Activated T-helper 1 cell treated with anti-CD3 and anti-CD28 coated beads, Interleukin-12 subunit alpha, Interleukin-12 subunit beta, Interleukin-2, Interleukin-4 antibody, amounts not matched to agents 30 ng/mL and 10 ng/mL and 1 ng/mL, durations not matched to agents 14 hours and 24 hours and 36 hours (primary cell): ENCODE results near the gene FOXO3. TPM values are rescaled to one million over a fixed set of nuclear protein-coding genes. Genes with fewer than 3 reads are reported as not detected.
A peak's percentile ranks its signal among the peaks of the same experiment; 100 is the strongest.

Experiments
- DNase-seq: peaks from one replicate; pipeline ENCODE4 v3.0.0; 2021; ENCODE audit warnings: low spot score
- H3K27ac Mint-ChIP-seq: one replicate; pipeline ENCODE4 v1.8.0; 2021; ENCODE audit warnings: mild to moderate bottlenecking, mixed read lengths
- H3K27me3 Mint-ChIP-seq: one replicate; pipeline ENCODE4 v1.8.0; 2022; ENCODE audit warnings: mild to moderate bottlenecking, moderate library complexity, mixed read lengths; ENCODE audit not compliant: insufficient read depth
- H3K36me3 Mint-ChIP-seq: one replicate; pipeline ENCODE4 v1.8.0; 2021; ENCODE audit warnings: low read depth, mixed read lengths
- H3K4me1 Mint-ChIP-seq: one replicate; pipeline ENCODE4 v1.8.0; 2021; ENCODE audit warnings: low read depth, mixed read lengths
- H3K4me3 Mint-ChIP-seq: one replicate; pipeline ENCODE4 v1.8.0; 2021; ENCODE audit warnings: mild to moderate bottlenecking, moderate library complexity, mixed read lengths
- H3K9me3 Mint-ChIP-seq: one replicate; pipeline ENCODE4 v1.8.0; 2021; ENCODE audit warnings: mixed read lengths
- intact Hi-C: fragments of 100-400 bp; cut with micrococcal nuclease; formaldehyde crosslinking; loops from one replicate; pipeline ENCODE4 v1.15.1; 2024
- total RNA-seq: library from RNA; stranded (reverse); gene quantifications from 2 replicates; pipeline ENCODE4 v1.2.3, GENCODE V29; 2022

FOXO3 gene
- total RNA-seq, 1 donor from 2014 or later = 8.6 TPM

- Mint-ChIP-seq H3K4me1 (peaks cover 25% of the 10 kb centered on the region), H3K27me3 (peaks cover 4% of the 10 kb centered on the region), H3K9me3 (no peaks in the 10 kb centered on the region), H3K4me3 (no peak overlapping the region), H3K27ac (no peak overlapping the region), H3K36me3 (no peaks in the 10 kb centered on the region)
- no peak for DNase-seq
- intact Hi-C loops = no loop called here
These were observed 24.6 kb downstream of the FOXO3 start for GRCh38 chr6:108585359-108585758.

DNA sequence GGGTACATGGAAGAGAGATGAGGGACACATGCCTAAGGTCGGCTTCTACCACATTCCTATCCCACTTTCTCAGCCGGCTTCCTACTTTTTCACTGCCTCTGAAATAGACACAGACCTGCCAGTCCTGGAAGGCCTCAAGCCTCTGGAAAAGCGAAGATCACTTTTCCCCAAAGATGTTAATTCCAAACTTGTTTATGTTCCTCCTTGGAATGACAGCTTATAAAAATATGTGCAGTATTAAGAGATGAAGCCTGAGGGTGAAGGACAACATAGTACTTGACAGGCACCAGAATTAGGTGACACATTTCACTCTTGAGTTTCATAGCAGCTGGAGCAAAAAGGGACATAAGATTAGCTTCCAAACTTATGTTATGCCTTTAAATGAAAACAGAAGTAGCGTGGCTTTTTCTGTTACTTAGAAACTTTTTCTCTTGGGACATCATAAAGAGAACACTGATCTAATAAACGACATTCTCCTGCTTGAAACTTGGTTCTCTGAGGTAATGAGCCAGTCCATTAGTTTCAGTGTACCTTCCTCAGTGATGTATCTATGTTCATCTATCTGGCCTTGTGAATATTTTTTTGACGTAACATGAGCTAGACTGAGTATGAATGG, 25.3 kb downstream of the FOXO3 start:
- H3K36me3 Mint-ChIP-seq = no peaks in the 10 kb centered on the region
- DNase-seq = no peak
- no peak overlapping the region for H3K4me3 Mint-ChIP-seq
- H3K9me3 Mint-ChIP-seq = no peaks in the 10 kb centered on the region
- H3K27me3 Mint-ChIP-seq = peaks cover 4% of the 10 kb centered on the region
- peaks cover 20% of the 10 kb centered on the region for H3K4me1 Mint-ChIP-seq
- intact Hi-C loops = no loop called here
- no peak overlapping the region for H3K27ac Mint-ChIP-seq

- Mint-ChIP-seq H3K36me3 (no peaks in the 10 kb centered on the region), H3K4me3 (no peak overlapping the region), H3K9me3 (no peaks in the 10 kb centered on the region), H3K4me1 (peaks cover 14% of the 10 kb centered on the region), H3K27me3 (peaks cover 6% of the 10 kb centered on the region), H3K27ac (no peak overlapping the region)
- no peak for DNase-seq
- intact Hi-C loops = no loop called here
These were observed 26.7 kb downstream of the FOXO3 start for GRCh38 chr6:108587258-108588059.

- Mint-ChIP-seq H3K27me3 (peaks cover 13% of the 10 kb centered on the region), H3K4me1 (peaks cover 22% of the 10 kb centered on the region), H3K4me3 (no peak overlapping the region), H3K9me3 (no peaks in the 10 kb centered on the region), H3K27ac (no peak overlapping the region), H3K36me3 (peaks cover 4% of the 10 kb centered on the region)
- intact Hi-C loops = no loop called here
- no peak for DNase-seq
These were observed 27.9 kb downstream of the FOXO3 start for GRCh38 chr6:108588586-108588985.

DNA sequence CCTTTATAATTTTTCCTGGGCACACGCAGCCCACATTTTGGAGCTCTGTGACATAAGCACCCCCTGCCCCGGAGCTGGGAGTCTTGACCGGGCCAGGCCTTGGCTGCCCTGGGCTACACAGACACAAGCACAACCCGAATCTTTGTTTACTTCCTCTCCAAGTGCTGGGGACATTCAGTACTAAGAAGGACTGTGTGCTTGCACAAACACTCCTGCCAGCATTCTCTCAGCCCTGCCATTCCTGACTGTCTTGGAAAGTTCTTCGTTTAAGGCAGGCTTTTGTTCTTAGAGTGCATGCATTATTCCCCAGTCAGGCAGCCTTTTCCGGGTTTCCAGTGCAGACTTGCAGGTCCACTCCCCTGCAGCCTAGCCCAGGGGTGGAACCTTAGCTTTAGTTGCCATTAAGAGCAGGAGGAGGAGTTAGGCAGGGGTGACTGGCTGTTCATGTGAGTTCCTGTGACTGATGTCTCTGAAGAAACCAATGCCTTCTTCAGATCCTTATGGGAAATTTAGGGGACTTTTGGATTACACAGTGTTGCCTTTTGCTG, 28.6 kb downstream of the FOXO3 start:
- no peak overlapping the region for H3K4me3 Mint-ChIP-seq
- H3K9me3 Mint-ChIP-seq = no peaks in the 10 kb centered on the region
- H3K4me1 Mint-ChIP-seq = peaks cover 22% of the 10 kb centered on the region
- intact Hi-C loops = no loop called here
- no peak for DNase-seq
- no peak overlapping the region for H3K27ac Mint-ChIP-seq
- peaks cover 4% of the 10 kb centered on the region for H3K36me3 Mint-ChIP-seq
- peaks cover 13% of the 10 kb centered on the region for H3K27me3 Mint-ChIP-seq

GRCh38 chr6:108591040-108591816, 30.5 kb downstream of the FOXO3 start:
- DNase-seq = no peak
- Mint-ChIP-seq H3K36me3 (peaks cover 4% of the 10 kb centered on the region), H3K9me3 (no peaks in the 10 kb centered on the region), H3K4me3 (no peak overlapping the region), H3K27me3 (peaks cover 13% of the 10 kb centered on the region), H3K27ac (no peak overlapping the region), H3K4me1 (peaks cover 27% of the 10 kb centered on the region)
- intact Hi-C loops = no loop called here

DNA sequence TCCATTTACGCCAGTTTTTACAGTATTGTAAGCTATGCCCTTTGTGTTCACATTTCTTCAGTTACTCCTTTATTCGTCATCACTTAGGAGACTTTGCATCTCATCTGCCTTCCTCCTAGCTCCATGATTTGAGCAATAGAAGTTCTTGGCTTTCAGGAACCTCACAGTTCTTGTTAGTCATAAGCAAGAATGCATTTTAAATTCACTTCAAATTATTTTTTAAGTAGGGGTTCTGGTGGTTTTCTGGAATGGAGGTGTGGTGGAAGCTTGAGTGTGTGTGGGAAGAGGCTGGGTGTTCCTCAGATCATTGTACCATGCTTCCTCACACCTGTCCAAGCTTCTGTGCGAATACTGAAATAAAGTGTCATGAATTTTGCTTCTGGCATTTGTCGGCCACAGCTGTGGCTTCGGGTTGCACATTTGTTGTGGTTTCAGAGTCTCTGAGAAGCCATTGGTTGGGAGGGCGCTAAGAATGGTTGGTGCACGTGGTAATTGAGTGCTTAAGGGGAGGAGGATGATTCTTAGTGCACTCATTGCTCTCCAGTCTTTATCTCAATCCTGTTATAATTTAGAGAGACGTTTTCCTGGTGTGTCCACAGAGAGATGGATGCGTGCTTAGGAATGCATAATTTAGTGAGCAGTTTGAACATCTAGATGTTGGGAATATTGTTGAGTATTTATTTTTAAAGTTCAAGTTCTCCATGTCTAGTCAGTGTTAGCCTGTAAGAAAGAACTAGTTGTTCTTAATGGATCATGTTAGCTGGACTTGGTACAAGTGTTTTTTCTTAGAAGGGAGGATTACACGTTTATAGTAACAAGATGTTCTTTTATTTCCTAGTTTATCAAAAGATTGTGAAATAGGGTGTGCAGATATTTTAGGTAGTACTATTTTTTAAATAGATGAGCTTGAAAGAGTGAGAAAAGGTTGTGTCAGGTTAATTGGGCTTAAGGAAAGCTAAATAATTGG, 31.9 kb downstream of the FOXO3 start:
- intact Hi-C loops = no loop called here
- H3K4me3 Mint-ChIP-seq = no peak overlapping the region

GRCh38 chr6:108594151-108594550, 33.4 kb downstream of the FOXO3 start:
- H3K9me3 Mint-ChIP-seq = no peaks in the 10 kb centered on the region
- peaks cover 24% of the 10 kb centered on the region for H3K4me1 Mint-ChIP-seq
- peaks cover 13% of the 10 kb centered on the region for H3K27me3 Mint-ChIP-seq
- peaks cover 4% of the 10 kb centered on the region for H3K36me3 Mint-ChIP-seq
- H3K4me3 Mint-ChIP-seq = no peak overlapping the region
- no peak overlapping the region for H3K27ac Mint-ChIP-seq
- no peak for DNase-seq
- intact Hi-C loops = no loop called here

More for the DNA sequence above, 31.9 kb downstream of the FOXO3 start:
- Mint-ChIP-seq H3K9me3 (no peaks in the 10 kb centered on the region), H3K27ac (peak overlapping the region; percentile 51), H3K27me3 (peaks cover 13% of the 10 kb centered on the region), H3K4me1 (peaks cover 26% of the 10 kb centered on the region), H3K36me3 (peaks cover 4% of the 10 kb centered on the region)
- peak; percentile 11 for DNase-seq

DNA sequence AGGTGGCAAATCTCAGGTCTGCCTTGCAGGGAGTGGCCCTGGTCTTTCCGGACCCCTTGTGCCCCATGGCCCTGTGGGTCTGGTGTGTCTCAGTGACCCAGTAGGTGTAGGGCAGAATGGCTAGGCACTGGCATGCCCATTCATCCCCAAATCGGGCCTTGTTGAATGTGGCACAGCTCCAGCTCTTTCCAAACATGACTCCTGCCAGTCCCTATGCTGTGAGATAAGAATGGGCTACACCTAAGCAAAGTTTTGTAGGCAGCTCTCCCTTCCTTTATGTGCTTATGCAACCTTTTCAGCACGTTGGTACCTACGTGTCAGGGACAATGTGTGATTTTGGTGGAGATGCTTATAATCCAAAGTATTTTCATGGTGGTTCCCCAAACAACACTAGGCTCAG, 33.9 kb downstream of the FOXO3 start:
- Mint-ChIP-seq H3K27me3 (peaks cover 13% of the 10 kb centered on the region), H3K36me3 (peaks cover 4% of the 10 kb centered on the region), H3K9me3 (no peaks in the 10 kb centered on the region), H3K27ac (no peak overlapping the region), H3K4me1 (peaks cover 24% of the 10 kb centered on the region), H3K4me3 (no peak overlapping the region)
- no peak for DNase-seq
- intact Hi-C loops = no loop called here

DNA sequence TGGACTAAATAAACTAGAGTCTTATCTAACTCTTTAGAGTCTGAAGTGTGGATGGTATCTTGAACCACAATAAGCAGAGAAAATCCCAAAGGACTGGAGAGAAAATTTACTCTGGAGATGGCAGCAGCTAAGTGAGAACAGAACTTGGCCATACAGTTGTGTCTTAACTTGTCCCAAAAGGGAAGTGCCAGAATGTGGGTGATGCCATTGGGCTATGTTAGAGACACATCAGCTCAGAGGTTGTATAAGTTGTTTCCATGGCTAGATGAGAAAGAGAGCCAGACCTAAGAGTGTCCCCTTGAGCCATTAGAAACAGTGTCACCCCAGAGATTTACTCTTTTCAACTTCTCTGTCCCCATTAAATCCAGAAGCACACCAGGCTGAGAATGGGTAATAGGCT, 36.2 kb downstream of the FOXO3 start:
- Mint-ChIP-seq H3K9me3 (no peaks in the 10 kb centered on the region), H3K4me3 (no peak overlapping the region), H3K36me3 (peaks cover 4% of the 10 kb centered on the region), H3K4me1 (peaks cover 24% of the 10 kb centered on the region), H3K27me3 (peaks cover 11% of the 10 kb centered on the region), H3K27ac (no peak overlapping the region)
- intact Hi-C loops = no loop called here
- DNase-seq = no peak

- peak overlapping the region; percentile 53 for H3K27ac Mint-ChIP-seq
- peaks cover 18% of the 10 kb centered on the region for H3K4me1 Mint-ChIP-seq
- no peaks in the 10 kb centered on the region for H3K9me3 Mint-ChIP-seq
- DNase-seq = no peak
- no peak overlapping the region for H3K4me3 Mint-ChIP-seq
- H3K36me3 Mint-ChIP-seq = peaks cover 4% of the 10 kb centered on the region
- H3K27me3 Mint-ChIP-seq = peaks cover 6% of the 10 kb centered on the region
- intact Hi-C loops = no loop called here
These were observed 37.0 kb downstream of the FOXO3 start for GRCh38 chr6:108597572-108598304.
